Tibial nerve (tissue), 4 donors: ENCODE data around the gene PNO1. TPM values are rescaled to one million over a fixed set of nuclear protein-coding genes. Genes with fewer than 3 reads are reported as not detected.

Source experiments
- DNase-seq, 2 donors: peaks; one replicate each; pipeline ENCODE4 v3.0.0-alpha.2; 2019; ENCODE audit warnings: low spot score in 2 of 2
- H3K27ac ChIP-seq, 4 donors: fragments of 200-600 bp; sonication (generic) in 3 of 4; one replicate each; pipeline ENCODE4 v1.5.1; 2017 to 2019; ENCODE audit warnings: mild to moderate bottlenecking in 1 of 4
- H3K27me3 ChIP-seq, 2 donors: fragments of 200-600 bp; sonication (generic) in 1 of 2; one replicate each; pipeline versions ENCODE4 v1.5.1 to v1.6.0; 2017 to 2019
- H3K36me3 ChIP-seq, 3 donors: fragments of 200-600 bp; sonication (generic); one replicate each; pipeline ENCODE4 v1.5.1; 2018 to 2019
- H3K4me1 ChIP-seq, 4 donors: fragments of 200-600 bp; sonication (generic) in 3 of 4; one replicate each; pipeline ENCODE4 v1.5.1; 2017 to 2019
- H3K4me3 ChIP-seq, 4 donors: fragments of 200-600 bp; sonication (generic) in 3 of 4; one replicate each; pipeline ENCODE4 v1.5.1; 2017 to 2019; ENCODE audit warnings: mild to moderate bottlenecking in 1 of 4, moderate library complexity in 1 of 4
- H3K9me3 ChIP-seq, 4 donors: fragments of 200-600 bp; sonication (generic) in 3 of 4; one replicate each; pipeline ENCODE4 v1.5.1; 2017 to 2019
- EP300 ChIP-seq, 2 donors: sonication (generic); formaldehyde crosslinking; IDR thresholded peaks; one replicate each; pipeline ENCODE4 v1.6.1; 2017; ENCODE audit warnings: antibody characterized with exemption in 2 of 2, mild to moderate bottlenecking in 1 of 2
- POLR2A ChIP-seq, 2 donors: fragments of 450-650 bp; IDR thresholded peaks; one replicate each; pipeline ENCODE4 v1.6.1; 2017; ENCODE audit warnings: antibody characterized with exemption in 2 of 2, mild to moderate bottlenecking in 2 of 2, moderate library complexity in 2 of 2
- WGBS, 2 donors: methylation state at CpG; one replicate each; pipeline ENCODE4 v1.1.5; 2018; 5-methylcytosine and 5-hydroxymethylcytosine counted together
- total RNA-seq, 4 donors: library from RNA; depleted of rRNA; stranded (reverse); fragments of >200 nt; gene quantifications; one replicate each; pipeline ENCODE4 v1.1.0, GENCODE V29; 2016
- TF ChIP-seq, protein P1 (sequence below), 5 experiments: fragments of 200-600 bp in 3 of 5; fragments of 450-650 bp in 2 of 5; sonication (generic) in 3 of 5; IDR thresholded peaks; one replicate each; pipeline ENCODE4 v1.5.1; 2016 to 2019; ENCODE audit warnings: antibody characterized with exemption in 5 of 5, mild to moderate bottlenecking in 3 of 5, moderate library complexity in 2 of 5

Gene PNO1
- total RNA-seq, 4 donors from 2014 or later = 12.7 to 28.5 (median 15.4) TPM

DNA sequence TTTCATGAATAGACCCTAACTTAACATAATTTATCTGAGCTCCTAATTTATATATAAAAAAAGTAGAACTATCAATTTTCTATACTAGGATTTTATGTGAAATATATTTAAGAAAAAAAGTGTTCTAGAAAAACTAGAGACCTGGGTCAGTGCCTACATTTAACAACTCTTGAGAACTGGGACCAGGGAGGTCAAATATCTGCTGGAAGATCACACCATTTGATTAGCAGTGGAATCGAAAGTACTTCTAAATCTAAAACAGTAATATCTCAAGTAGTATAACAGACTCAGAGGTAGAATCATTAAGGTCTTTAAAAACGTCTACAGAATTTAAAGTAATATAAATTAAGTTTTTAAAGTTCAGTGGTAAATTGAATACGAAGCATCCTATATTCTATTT is 60.0 kb downstream of the PNO1 start:
- H3K4me1 ChIP-seq = peaks cover 0 to 44% (median 9%) of the 10 kb centered on the region in 4 donors
- TF ChIP-seq POLR2A (IDR thresholded peaks at IDR 0.05) (no peak), EP300 (IDR thresholded peaks at IDR 0.05) (no peak)
- TF ChIP-seq, protein P1, sequence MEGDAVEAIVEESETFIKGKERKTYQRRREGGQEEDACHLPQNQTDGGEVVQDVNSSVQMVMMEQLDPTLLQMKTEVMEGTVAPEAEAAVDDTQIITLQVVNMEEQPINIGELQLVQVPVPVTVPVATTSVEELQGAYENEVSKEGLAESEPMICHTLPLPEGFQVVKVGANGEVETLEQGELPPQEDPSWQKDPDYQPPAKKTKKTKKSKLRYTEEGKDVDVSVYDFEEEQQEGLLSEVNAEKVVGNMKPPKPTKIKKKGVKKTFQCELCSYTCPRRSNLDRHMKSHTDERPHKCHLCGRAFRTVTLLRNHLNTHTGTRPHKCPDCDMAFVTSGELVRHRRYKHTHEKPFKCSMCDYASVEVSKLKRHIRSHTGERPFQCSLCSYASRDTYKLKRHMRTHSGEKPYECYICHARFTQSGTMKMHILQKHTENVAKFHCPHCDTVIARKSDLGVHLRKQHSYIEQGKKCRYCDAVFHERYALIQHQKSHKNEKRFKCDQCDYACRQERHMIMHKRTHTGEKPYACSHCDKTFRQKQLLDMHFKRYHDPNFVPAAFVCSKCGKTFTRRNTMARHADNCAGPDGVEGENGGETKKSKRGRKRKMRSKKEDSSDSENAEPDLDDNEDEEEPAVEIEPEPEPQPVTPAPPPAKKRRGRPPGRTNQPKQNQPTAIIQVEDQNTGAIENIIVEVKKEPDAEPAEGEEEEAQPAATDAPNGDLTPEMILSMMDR (IDR thresholded peaks at IDR 0.05) = no peak
- H3K27me3 ChIP-seq = no peaks in the 10 kb centered on the region
- no peak for DNase-seq
- H3K9me3 ChIP-seq = no peaks in the 10 kb centered on the region
- no peaks in the 10 kb centered on the region for H3K36me3 ChIP-seq
- WGBS, 2 donors = 45 to 53% methylated on average over 3 of the region's 3 CpGs
- H3K4me3 ChIP-seq = no peak overlapping the region
- H3K27ac ChIP-seq = no peak overlapping the region

DNA sequence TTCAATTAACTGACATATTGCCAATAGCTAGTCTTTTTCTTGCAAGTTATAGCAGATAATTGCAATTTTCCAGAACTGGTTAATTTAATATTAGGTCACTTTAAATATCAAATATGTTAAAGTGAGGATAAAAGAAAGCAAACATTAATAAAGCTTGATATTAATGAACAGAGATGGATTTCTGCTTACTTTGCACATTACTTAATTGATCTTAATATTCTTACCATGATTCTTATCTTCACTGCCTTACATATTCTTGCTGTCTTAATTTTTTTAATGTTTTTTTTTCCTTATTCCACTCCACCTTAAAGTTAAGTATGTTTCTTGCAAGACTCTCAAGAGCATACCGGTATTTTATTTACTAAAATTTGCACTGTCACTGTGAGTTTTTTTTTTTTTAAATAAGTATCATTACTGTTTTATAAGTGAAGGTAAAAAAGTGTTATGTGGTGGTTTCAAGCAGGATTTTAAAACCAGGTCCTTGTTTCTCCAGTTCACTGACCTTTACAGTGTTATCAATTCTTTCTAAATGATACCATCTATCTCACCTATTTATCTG is 60.7 kb downstream of the PNO1 start:
- DNase-seq = no peak
- Histone ChIP-seq H3K27me3 (no peaks in the 10 kb centered on the region), H3K4me1 (peaks cover 0 to 46% (median 9%) of the 10 kb centered on the region in 4 donors), H3K9me3 (no peaks in the 10 kb centered on the region), H3K4me3 (no peak overlapping the region), H3K27ac (no peak overlapping the region), H3K36me3 (no peaks in the 10 kb centered on the region)
- 33 to 58% methylated on average over 1 of the region's 1 CpG for WGBS, 2 donors
- TF ChIP-seq EP300 (IDR thresholded peaks at IDR 0.05) = no peak
- TF ChIP-seq POLR2A (IDR thresholded peaks at IDR 0.05) = no peak
- TF ChIP-seq, protein P1 (IDR thresholded peaks at IDR 0.05) = no peak

DNA sequence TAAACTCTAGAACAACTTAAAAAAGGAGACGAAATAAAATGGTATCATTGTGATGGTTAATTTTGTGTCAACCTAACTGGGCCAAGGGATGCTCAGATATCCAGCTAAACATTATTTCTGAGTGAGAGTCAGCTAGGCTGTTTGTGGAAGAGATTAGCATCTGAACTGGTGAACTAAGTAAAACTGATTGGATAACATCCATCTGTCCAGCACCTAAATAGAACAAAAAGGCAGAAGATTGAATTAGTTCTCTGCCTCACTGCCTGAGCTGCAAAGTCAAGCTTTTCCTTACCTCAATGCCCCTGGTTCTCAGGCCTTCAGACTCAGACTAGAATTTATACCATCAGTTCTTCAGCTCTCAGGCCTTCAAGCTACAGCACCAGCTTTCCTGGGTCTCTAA is 64.6 kb downstream of the PNO1 start:
- no peak for DNase-seq
- WGBS, 2 donors = 96 to 97% methylated on average over 1 of the region's 1 CpG

DNA sequence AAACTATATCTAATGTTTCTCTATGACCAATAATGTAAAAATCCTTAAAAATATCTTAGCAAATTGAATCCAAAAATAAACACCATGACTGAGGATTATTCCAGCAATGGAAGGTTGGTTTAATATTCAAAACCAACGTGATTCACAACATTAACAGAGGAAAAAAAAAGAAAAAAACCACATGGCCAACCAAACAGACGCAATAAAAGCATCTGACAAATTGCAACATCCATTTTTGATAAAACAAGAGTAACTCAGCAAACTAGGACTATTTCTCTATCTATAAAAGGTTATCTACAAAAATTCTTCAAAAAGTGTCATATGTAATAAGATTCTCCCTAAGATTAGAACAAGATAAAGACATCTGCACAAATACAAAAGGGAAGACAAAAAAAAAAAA is 65.7 kb downstream of the PNO1 start:
- WGBS, 2 donors = 51 to 59% methylated on average over 2 of the region's 2 CpGs
- H3K27ac ChIP-seq = no peak overlapping the region
- no peaks in the 10 kb centered on the region for H3K9me3 ChIP-seq
- TF ChIP-seq EP300 (IDR thresholded peaks at IDR 0.05) (no peak), POLR2A (IDR thresholded peaks at IDR 0.05) (no peak)
- TF ChIP-seq, protein P1 (IDR thresholded peaks at IDR 0.05) = no peak
- DNase-seq = no peak
- peaks cover 0 to 65% (median 7%) of the 10 kb centered on the region in 4 donors for H3K4me1 ChIP-seq
- no peak overlapping the region for H3K4me3 ChIP-seq
- H3K27me3 ChIP-seq = no peaks in the 10 kb centered on the region
- no peaks in the 10 kb centered on the region for H3K36me3 ChIP-seq

More for the DNA sequence above, 64.6 kb downstream of the PNO1 start:
- H3K4me3 ChIP-seq = no peak overlapping the region
- H3K9me3 ChIP-seq = no peaks in the 10 kb centered on the region
- H3K4me1 ChIP-seq = peaks cover 0 to 64% (median 9%) of the 10 kb centered on the region in 4 donors
- H3K27ac ChIP-seq = no peak overlapping the region
- TF ChIP-seq, protein P1 (IDR thresholded peaks at IDR 0.05) = no peak
- TF ChIP-seq POLR2A (IDR thresholded peaks at IDR 0.05) (no peak), EP300 (IDR thresholded peaks at IDR 0.05) (no peak)
- H3K36me3 ChIP-seq = no peaks in the 10 kb centered on the region
- no peaks in the 10 kb centered on the region for H3K27me3 ChIP-seq

DNA sequence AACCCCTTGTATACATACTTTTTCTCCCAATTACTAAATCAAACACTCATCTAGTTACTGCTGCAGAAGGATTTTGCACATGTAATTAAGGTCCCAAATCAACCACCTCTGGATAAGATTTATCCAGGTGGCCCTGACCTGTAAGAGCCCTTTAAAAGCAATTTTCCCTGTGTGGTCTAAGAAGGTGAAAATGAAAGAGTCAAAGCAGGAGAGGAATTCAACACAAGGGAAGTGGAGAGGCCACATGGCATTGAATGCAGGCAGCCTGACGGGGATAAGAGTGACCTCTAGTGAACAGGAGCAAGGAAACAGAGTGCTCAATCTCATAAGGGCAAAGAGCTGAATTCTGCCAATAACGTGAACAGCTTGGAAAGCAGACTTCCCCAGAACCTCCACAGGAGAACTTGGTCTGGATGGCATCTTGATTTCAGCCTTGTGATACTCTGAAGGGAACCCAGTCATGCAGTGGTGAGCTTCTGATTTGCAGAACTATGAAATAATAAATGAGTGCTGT is 67.5 kb downstream of the PNO1 start:
- no peak for TF ChIP-seq POLR2A (IDR thresholded peaks at IDR 0.05)
- no peak for TF ChIP-seq EP300 (IDR thresholded peaks at IDR 0.05)
- TF ChIP-seq, protein P1 (IDR thresholded peaks at IDR 0.05) = no peak
- no peaks in the 10 kb centered on the region for H3K9me3 ChIP-seq
- no peak for DNase-seq
- no peaks in the 10 kb centered on the region for H3K36me3 ChIP-seq
- no peaks in the 10 kb centered on the region for H3K27me3 ChIP-seq
- no peak overlapping the region for H3K27ac ChIP-seq
- WGBS, 2 donors = 29 to 31% methylated on average over 2 of the region's 2 CpGs
- H3K4me1 ChIP-seq = peaks cover 0 to 67% (median 4%) of the 10 kb centered on the region in 4 donors
- no peak overlapping the region for H3K4me3 ChIP-seq
